Measurements from ENCODE around the gene PLSCR5.

- TF ChIP-seq CTCF (IDR thresholded peaks at IDR 0.05), result no peak
- no peak for TF ChIP-seq POLR2A (IDR thresholded peaks at IDR 0.05)
These were observed 32.7 kb upstream of the PLSCR5 start for GRCh38 chr3:146637871-146638270.

All from tibial nerve (tissue), 3 donors.